NAMALWA (cell line): ENCODE results near the gene PTPN5.

Source experiments
- DNase-seq: peaks from one replicate; pipeline ENCODE4 v3.0.0-alpha.2; 2015; ENCODE audit warnings: low spot score

Gene PTPN5

DNA sequence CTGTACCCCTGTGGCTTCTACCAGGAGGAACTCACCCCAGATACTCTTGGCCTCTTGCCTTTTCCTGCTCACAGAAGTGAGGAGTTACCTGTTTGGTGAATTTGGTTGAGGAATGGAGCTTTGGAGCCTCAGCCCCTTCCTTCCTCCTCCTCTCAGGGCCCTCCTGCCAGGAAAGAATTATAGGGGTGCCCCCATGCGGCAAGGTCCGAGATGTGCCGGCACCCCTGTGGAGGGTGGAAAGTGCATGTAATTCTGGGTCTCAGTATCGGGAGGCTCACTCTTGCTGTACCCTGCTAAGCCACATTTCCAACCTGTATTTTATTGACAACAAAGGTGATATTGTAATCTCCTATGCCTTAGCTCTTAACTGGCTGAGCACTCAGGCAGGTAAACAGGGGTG is 51.9 kb downstream of the PTPN5 start:
- DNase-seq: peak; percentile 23

DNA sequence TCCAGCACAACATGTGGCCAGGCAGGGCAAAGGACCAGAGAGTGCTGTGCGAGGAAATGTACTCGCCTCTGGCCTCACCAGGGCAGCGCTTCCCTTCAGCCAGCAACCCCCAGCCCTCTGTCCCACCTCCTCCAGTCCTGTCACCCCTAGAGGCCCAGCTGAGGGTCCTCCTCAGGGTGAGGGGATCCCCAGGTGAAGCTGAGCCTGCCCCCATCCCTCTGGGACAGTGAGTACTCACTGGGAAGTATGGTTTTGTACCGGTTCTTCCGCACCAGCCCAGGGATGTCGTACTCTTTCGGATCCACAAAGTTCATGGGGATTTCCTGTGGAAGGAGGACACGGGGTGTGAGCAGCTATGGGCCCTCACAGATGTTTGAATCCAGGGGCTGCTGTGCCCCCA is 54.0 kb downstream of the PTPN5 start:
- no peak for DNase-seq

DNA sequence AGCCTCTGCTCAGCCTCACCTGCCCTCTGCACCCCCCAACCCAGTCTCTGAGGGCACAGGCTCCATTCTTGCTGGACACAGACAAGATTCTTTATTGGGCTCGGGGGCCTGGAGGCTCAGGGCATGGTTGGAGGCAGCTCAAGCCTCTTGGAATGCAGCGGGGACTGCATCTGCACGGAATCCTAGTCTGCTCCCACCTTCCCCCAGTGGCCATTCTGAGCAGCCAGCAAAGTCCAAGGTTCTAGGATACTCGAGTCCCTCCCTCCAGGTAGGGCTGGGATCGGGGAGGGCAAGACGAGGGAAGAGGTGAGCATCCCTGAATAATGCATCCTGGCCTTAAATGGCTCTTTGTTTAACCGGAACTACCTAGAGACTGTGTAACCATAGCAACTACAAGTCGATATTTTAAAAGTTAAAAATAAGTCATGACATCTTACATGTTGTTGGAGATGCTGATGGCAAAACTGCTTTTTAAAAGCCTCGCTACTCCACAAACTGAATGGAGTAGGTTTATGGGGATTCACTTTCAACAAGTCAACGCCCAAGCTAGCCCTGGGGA is 54.9 kb downstream of the PTPN5 start:
- DNase-seq: no peak

- no peak for DNase-seq
Measured at GRCh38 chr11:18733202-18733601, 58.4 kb downstream of the PTPN5 start.

DNA sequence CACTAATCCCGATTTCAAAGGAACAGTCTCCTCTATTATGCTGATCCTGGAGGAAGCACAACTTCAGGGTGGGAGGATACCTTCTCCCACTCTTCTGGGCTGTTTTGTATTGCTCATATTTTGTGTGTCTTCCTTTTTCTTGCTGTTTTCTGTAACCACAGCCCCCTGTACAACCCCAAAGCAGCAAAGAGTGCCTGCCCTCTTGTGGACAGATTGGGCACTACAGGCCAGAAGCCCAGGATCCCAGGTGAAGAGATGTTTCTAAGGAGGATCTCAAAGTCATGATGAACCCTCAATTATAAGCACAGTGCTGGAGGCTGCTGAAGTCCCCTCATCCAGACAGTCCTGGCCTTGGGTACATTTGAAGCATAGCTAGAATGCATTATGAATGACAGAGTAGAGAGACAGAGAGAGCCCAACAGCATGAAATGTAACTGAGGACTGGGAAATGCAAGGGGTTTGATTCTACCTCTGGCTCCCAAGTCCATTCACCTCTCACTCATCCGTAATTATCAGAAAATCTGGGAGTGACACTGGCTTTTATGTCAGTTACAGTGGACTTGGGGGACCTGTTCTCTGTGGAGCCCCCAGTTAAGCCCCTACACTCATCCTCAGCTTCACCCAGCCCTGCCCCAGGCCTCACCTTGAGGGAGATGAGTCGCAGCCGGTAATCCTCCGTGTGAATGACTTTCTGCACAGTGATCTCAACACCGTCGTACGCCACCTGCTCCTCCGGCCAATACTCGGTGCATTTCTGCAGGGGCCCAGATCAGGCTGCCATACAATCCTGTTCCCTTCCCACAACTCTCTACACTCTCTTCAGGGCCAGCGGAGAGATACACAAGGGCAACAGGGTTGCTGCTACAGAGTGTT is 59.4 kb downstream of the PTPN5 start:
- DNase-seq: peak; percentile 86

DNA sequence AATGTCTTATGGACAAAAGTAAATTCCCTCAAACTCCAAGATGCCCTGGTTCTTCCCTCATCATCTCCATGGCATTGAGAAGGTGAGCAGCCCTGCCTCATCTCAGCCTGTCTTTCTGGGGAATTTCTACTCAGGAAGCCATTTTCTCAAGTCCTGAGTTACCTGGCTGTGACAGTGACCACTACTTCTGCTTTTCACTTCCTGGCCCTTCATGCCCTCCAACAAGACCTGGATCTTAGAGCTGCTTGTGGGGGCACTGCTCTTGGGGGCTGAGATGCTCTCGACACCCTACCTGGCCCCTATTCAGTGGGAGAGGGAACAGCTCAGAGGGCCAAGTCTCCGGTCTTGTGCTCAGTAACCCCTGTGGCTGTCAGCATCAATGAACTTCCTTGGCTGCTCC is 60.2 kb downstream of the PTPN5 start:
- no peak for DNase-seq

GRCh38 chr11:18730020-18730419 is 61.6 kb downstream of the PTPN5 start:
- DNase-seq: no peak

GRCh38 chr11:18729426-18729825 is 62.2 kb downstream of the PTPN5 start:
- DNase-seq: no peak

- no peak for DNase-seq
Measured at GRCh38 chr11:18728658-18729057, 62.9 kb downstream of the PTPN5 start.

DNA sequence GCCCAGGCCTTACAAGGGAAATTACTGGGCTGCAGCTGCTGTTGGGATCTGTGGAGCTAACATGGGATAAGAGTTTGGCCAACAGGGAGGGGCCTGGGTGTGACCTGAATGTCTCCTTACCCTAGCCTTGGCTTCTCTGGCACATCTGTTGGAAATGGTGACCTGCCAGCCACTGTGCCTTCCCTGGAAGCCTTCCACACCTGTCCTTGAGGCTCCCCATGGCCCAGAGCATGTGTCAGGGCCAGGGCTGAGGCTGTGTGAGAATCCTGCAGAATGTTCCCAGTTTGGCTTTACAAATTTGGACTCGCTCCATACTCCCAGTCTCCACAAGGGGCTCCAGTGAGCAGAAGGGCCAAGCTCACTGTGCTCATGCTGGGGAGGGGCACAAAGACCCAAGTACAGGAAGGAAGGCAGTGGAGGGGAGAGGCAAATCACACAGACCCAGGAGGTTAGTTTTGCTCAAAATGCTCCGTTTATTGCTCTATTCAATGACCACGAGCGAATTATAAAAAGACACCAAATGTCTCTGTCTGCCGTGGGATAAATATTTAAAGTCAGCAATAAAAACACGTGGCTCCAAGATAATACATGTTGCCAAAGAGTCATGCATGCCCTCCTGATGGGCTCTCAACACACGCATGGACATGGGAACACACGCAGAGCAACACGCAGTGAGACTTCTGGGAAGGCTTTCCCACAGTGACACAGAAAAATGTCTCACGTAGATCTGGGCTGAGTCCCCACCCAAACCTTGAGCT is 63.9 kb downstream of the PTPN5 start:
- DNase-seq: peak; percentile 78

- no peak for DNase-seq
Measured at GRCh38 chr11:18726040-18726439, 65.6 kb downstream of the PTPN5 start, which contains the start of gene IGSF22. IGSF22 (minus strand) TSS chr11:18726188; CDS start chr11:18724236, 1,952 bp downstream.

DNA sequence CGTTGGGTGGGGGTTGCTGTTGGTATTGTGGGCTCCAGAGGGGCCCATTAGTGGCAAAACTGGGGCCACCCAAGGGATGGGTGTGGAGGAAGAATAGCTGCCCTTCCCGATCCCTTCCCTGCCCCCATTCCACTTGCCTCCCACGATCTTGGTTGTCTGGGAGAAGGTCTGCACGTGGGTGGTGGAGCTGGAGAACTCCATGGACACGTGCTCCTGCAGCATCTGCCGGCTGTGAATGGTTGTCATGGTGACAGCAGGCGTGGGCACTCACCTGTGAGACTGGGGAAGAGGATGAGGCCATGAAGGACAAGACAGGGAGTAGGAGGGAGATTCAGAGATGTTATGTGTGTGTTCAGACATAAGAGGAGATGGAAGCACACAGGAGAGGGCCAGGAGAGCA is 67.6 kb downstream of the PTPN5 start:
- DNase-seq: no peak

DNA sequence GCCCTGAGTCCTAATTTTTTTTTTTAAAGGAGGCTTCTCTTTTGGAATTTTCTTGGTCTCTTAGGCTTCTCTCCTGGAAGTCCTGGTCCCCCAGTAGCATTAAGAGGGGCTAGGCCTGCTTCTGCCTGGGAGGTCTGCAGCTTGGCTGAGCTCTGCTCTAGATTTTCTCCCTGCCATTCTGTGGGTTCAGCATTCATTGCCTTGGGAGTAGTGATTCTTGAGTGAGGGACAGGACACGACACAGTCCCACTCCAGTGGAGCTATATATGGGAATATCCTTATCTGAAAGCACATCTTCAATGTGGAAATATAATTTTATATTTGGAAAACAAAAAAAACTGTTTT is 69.3 kb downstream of the PTPN5 start:
- no peak for DNase-seq

- DNase-seq: peak; percentile 77
Measured at GRCh38 chr11:18721561-18722292, 69.9 kb downstream of the PTPN5 start.

DNA sequence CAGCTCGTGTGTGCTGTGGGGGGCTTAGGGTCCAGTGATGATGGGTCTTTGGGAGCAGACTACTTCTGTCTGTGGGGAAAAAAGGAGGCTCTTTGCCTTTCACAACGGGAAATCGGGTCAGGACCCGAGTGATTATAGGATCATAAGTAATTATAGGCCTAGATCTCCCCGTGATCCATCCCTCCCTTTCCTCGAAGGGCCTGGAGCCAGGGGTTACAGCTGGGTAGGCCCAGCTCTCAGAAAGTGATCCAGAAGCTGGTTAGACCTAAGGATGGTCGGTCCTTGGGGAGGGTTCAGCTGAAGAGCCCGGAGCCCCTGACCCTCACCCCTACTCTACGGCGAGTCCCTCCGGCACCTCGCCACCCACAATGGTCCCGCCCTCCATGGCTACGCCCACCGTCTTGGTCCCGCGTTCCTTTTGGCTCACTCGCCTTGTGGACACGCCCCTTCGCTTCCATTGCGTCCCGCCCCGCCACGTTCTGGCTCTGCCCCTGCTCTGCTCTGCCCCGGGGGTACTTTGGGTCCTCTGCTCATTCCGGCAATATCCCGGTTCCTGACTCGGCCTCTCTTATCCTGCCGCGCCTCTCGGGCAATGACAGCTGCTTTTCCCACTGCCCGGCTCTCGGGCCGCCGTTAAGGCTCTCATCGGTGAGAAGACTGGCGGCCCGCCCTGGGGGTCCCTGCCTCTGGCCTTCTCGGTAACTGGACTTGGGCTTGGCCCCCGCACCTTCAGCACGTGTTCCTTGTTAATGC is 70.6 kb downstream of the PTPN5 start:
- DNase-seq: peak; percentile 90

- peak; percentile 21 for DNase-seq
Measured at GRCh38 chr11:18720091-18720807, 71.3 kb downstream of the PTPN5 start.

- no peak for DNase-seq
Measured at GRCh38 chr11:18715476-18715875, 76.1 kb downstream of the PTPN5 start.

DNA sequence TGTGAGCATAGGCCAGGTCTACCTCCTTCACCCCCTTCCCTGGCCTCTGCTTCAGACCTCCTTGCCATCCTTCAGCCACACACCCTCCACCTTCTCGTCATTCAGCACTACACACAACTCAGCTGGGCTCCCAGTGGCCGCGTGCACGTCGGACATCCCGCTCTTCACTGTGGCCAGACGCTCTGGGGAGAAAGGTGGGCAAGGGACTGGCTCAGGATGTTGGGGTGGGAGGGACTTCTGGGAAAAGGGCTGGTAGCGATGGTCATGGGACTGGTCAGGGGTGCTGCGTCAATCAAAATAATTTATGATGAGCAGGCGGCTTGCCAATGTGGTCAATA is 77.2 kb downstream of the PTPN5 start:
- no peak for DNase-seq

- no peak for DNase-seq
Measured at GRCh38 chr11:18713646-18714442, 77.8 kb downstream of the PTPN5 start.

GRCh38 chr11:18710545-18710944 is 81.1 kb downstream of the PTPN5 start:
- no peak for DNase-seq
